ENCODE data around the gene RARA.
A peak's percentile ranks its signal among the peaks of the same experiment; 100 is the strongest.

Gene RARA

GRCh38 chr17:40347319-40348135 is 38.5 kb downstream of the RARA start:
- Histone ChIP-seq H3K79me2 (ENCODE audit: insufficient read depth, low read length) (peaks cover 68% of the 10 kb centered on the region), H3K4me2 (ENCODE audit: low read depth, low read length, poor library complexity, severe bottlenecking) (peak overlapping the region; percentile 84), H3K27me3 (ENCODE audit: insufficient read depth, low read length, poor library complexity, severe bottlenecking) (no peaks in the 10 kb centered on the region), H2AFZ (ENCODE audit: low read length) (no peak overlapping the region), H3K4me3 (ENCODE audit: low read length, poor library complexity, severe bottlenecking) (peak overlapping the region; percentile 72), H3K9me2 (replicated peaks; ENCODE audit: low read depth, low read length) (no peaks in the 10 kb centered on the region), H4K20me1 (ENCODE audit: insufficient read depth, low read length, poor library complexity, severe bottlenecking) (no peaks in the 10 kb centered on the region), H3K4me1 (ENCODE audit: insufficient read depth, low read length, poor library complexity, severe bottlenecking) (peaks cover 56% of the 10 kb centered on the region), H3K9me3 (ENCODE audit: insufficient read depth, low read depth, low read length) (no peaks in the 10 kb centered on the region), H3K9ac (ENCODE audit: low read depth, low read length, poor library complexity, severe bottlenecking) (peak overlapping the region; percentile 73), H3K36me3 (ENCODE audit: insufficient read depth, low read length) (peaks cover 25% of the 10 kb centered on the region; the same call in 1 of the 2 replicates), H3F3A (ENCODE audit: low read depth) (no peaks in the 10 kb centered on the region)
- no peak for TF ChIP-seq EZH2phosphoT487 (IDR thresholded peaks at IDR 0.05; ENCODE audit: borderline replicate concordance)
- TF ChIP-seq, protein P1, sequence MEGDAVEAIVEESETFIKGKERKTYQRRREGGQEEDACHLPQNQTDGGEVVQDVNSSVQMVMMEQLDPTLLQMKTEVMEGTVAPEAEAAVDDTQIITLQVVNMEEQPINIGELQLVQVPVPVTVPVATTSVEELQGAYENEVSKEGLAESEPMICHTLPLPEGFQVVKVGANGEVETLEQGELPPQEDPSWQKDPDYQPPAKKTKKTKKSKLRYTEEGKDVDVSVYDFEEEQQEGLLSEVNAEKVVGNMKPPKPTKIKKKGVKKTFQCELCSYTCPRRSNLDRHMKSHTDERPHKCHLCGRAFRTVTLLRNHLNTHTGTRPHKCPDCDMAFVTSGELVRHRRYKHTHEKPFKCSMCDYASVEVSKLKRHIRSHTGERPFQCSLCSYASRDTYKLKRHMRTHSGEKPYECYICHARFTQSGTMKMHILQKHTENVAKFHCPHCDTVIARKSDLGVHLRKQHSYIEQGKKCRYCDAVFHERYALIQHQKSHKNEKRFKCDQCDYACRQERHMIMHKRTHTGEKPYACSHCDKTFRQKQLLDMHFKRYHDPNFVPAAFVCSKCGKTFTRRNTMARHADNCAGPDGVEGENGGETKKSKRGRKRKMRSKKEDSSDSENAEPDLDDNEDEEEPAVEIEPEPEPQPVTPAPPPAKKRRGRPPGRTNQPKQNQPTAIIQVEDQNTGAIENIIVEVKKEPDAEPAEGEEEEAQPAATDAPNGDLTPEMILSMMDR (conservative IDR thresholded peaks at IDR 0.05; ENCODE audit: low read length), result no peak

DNA sequence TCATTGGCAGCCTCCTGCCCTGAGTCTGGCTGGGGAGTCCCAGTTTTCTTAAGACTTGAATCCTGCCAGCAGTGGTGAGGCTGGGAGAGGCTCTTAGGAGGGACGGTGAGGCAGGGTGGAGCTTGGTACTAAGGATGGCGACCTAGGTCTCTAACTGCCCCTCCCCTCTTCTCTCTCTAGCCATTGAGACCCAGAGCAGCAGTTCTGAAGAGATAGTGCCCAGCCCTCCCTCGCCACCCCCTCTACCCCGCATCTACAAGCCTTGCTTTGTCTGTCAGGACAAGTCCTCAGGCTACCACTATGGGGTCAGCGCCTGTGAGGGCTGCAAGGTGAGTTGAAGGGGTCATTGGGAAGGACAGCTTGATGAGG is 39.1 kb downstream of the RARA start:
- TF ChIP-seq, protein P1 (conservative IDR thresholded peaks at IDR 0.05; ENCODE audit: low read length), result no peak
- no peak for TF ChIP-seq EZH2phosphoT487 (IDR thresholded peaks at IDR 0.05; ENCODE audit: borderline replicate concordance)
- Histone ChIP-seq H3K9me2 (replicated peaks; ENCODE audit: low read depth, low read length) (no peaks in the 10 kb centered on the region), H2AFZ (ENCODE audit: low read length) (no peak overlapping the region), H3K9ac (ENCODE audit: low read depth, low read length, poor library complexity, severe bottlenecking) (peak overlapping the region; percentile 73), H3K9me3 (ENCODE audit: insufficient read depth, low read depth, low read length) (no peaks in the 10 kb centered on the region), H3F3A (ENCODE audit: low read depth) (no peaks in the 10 kb centered on the region), H3K4me2 (ENCODE audit: low read depth, low read length, poor library complexity, severe bottlenecking) (peak overlapping the region; percentile 84), H4K20me1 (ENCODE audit: insufficient read depth, low read length, poor library complexity, severe bottlenecking) (no peaks in the 10 kb centered on the region), H3K79me2 (ENCODE audit: insufficient read depth, low read length) (peaks cover 62% of the 10 kb centered on the region), H3K4me1 (ENCODE audit: insufficient read depth, low read length, poor library complexity, severe bottlenecking) (peaks cover 54% of the 10 kb centered on the region), H3K36me3 (ENCODE audit: insufficient read depth, low read length) (peaks cover 30% of the 10 kb centered on the region; the same call in 1 of the 2 replicates), H3K4me3 (ENCODE audit: low read length, poor library complexity, severe bottlenecking) (peak overlapping the region; percentile 72), H3K27me3 (ENCODE audit: insufficient read depth, low read length, poor library complexity, severe bottlenecking) (no peaks in the 10 kb centered on the region)

- Histone ChIP-seq H3K36me3 (ENCODE audit: insufficient read depth, low read length) (peaks cover 33% of the 10 kb centered on the region; the same call in 1 of the 2 replicates), H3K4me2 (ENCODE audit: low read depth, low read length, poor library complexity, severe bottlenecking) (peak overlapping the region; percentile 84), H3K9me3 (ENCODE audit: insufficient read depth, low read depth, low read length) (no peaks in the 10 kb centered on the region), H3K79me2 (ENCODE audit: insufficient read depth, low read length) (peaks cover 55% of the 10 kb centered on the region), H3K9me2 (replicated peaks; ENCODE audit: low read depth, low read length) (no peaks in the 10 kb centered on the region), H2AFZ (ENCODE audit: low read length) (no peak overlapping the region), H3K9ac (ENCODE audit: low read depth, low read length, poor library complexity, severe bottlenecking) (peak overlapping the region; percentile 73), H3K27me3 (ENCODE audit: insufficient read depth, low read length, poor library complexity, severe bottlenecking) (no peaks in the 10 kb centered on the region), H3K4me1 (ENCODE audit: insufficient read depth, low read length, poor library complexity, severe bottlenecking) (peaks cover 47% of the 10 kb centered on the region), H4K20me1 (ENCODE audit: insufficient read depth, low read length, poor library complexity, severe bottlenecking) (no peaks in the 10 kb centered on the region), H3K4me3 (ENCODE audit: low read length, poor library complexity, severe bottlenecking) (no peak overlapping the region), H3F3A (ENCODE audit: low read depth) (no peaks in the 10 kb centered on the region)
- no peak for TF ChIP-seq EZH2phosphoT487 (IDR thresholded peaks at IDR 0.05; ENCODE audit: borderline replicate concordance)
- TF ChIP-seq, protein P1 (conservative IDR thresholded peaks at IDR 0.05; ENCODE audit: low read length), result no peak
Measured at GRCh38 chr17:40348562-40349476, 39.8 kb downstream of the RARA start.
